Activated naive CD8-positive, alpha-beta T cell treated with anti-CD3 and anti-CD28 coated beads, Interleukin-2, amount 50 U/mL, for 16 hours (primary cell): ENCODE measurements around the gene TSSK6.

Experiments
- DNase-seq: peaks from one replicate; pipeline ENCODE4 v3.0.0-alpha.2; 2020; ENCODE audit warnings: low read depth, low spot score

Gene TSSK6

DNA sequence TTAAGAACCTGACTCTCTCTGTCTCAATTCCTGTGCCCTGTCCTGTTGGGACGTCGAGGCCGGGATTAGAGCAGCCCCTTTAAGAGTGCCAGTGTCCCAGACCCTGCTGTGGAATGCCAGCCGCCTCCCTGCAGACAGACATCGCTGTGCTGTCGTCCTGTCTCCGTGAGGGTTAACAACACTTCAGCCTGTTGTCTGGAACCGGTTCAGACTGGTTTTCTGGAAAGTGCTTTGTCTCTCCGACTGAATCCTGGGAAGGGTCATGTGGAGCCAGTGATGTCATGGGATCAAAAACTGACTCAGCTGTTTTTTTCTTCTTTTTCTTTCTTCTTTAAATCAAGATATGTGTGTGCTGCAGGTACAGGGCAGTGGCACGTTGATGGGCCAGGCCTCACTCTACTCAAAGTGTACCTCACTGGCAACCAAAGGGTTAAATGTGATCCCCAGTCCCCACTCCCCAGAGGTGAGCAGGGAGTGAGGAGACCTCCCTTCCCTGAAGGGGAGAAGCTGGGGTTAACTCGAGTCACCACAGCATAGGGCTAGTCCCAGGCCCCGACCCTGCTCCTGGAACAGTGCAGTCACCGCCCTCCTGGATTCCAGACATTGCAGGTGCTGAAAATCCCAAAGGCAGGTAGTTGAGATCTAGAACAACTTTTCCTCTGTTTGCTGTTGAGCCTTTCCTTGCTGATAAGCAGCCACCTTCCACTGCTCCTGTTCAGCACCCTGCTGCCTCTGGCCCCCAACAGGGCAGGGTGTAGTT is 50.8 kb downstream of the TSSK6 start:
- no peak for DNase-seq
